GM10266 (cell line): ENCODE data around the gene MEIKIN.
"Not testable (repeated sequence)": the region's sequence is repeated elsewhere in the genome, so short reads cannot be mapped to it uniquely, and the experiment has no call there.

Source experiments
- DNase-seq: peaks from one replicate; pipeline ENCODE4 v3.0.0; 2012; ENCODE audit errors: extremely low spot score
- TF ChIP-seq, protein P1 (sequence below): IDR thresholded peaks from 2 replicates; pipeline ENCODE4 v1.5.1; 2012; ENCODE audit warnings: mild to moderate bottlenecking, low read depth; ENCODE audit not compliant: control insufficient read depth, insufficient read depth; ENCODE audit errors: missing control alignments

Gene MEIKIN

DNA sequence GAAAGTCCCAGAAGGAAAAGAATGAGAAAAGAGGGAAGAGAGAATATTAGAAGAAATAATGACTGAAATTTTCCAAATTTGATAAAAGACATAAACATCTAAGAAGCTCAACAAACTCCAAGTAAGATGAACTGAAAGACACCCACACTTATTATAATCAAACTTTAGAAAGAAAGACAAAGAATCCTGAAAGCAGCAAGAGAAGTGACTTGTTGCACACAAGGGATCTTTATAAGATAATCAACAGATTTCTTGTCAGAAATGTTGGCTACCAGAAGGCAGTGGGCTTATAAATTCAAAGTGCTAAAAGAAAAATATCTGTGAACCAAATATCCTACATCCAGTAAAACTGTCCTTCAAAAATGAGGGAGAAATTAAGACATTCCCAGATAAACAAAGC, 99.6 kb downstream of the MEIKIN start:
- TF ChIP-seq, protein P1, sequence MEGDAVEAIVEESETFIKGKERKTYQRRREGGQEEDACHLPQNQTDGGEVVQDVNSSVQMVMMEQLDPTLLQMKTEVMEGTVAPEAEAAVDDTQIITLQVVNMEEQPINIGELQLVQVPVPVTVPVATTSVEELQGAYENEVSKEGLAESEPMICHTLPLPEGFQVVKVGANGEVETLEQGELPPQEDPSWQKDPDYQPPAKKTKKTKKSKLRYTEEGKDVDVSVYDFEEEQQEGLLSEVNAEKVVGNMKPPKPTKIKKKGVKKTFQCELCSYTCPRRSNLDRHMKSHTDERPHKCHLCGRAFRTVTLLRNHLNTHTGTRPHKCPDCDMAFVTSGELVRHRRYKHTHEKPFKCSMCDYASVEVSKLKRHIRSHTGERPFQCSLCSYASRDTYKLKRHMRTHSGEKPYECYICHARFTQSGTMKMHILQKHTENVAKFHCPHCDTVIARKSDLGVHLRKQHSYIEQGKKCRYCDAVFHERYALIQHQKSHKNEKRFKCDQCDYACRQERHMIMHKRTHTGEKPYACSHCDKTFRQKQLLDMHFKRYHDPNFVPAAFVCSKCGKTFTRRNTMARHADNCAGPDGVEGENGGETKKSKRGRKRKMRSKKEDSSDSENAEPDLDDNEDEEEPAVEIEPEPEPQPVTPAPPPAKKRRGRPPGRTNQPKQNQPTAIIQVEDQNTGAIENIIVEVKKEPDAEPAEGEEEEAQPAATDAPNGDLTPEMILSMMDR = no peak
- no peak for DNase-seq

GRCh38 chr5:131842971-131843370, 102.5 kb downstream of the MEIKIN start:
- DNase-seq = not testable (repeated sequence)

DNA sequence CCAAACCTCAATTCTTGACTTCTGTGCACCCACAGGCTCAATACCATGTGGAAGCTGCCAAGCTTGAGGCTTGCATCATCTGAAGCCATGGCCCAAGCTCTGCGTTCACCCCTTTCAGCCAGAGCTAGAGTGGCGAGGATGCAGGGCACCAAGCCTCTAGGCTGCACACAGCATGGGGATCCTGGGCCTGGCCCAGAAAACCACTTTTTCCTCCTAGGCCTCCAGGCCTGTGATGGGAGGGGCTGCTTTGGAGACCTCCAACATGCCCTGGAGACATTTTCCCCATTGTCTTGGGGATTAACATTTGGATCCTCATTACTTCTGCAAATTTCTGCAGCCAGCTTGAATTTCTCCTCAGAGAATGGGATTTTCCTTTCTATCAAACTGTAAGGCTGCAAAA, 112.8 kb downstream of the MEIKIN start:
- not testable (repeated sequence) for DNase-seq

GRCh38 chr5:131825404-131826013, 120.0 kb downstream of the MEIKIN start:
- no peak for DNase-seq
- TF ChIP-seq, protein P1 = no peak

GRCh38 chr5:131824631-131825030, 120.8 kb downstream of the MEIKIN start:
- no peak for DNase-seq
- TF ChIP-seq, protein P1 = no peak

GRCh38 chr5:131821221-131821620, 124.2 kb downstream of the MEIKIN start:
- DNase-seq = no peak
- TF ChIP-seq, protein P1 = no peak

DNA sequence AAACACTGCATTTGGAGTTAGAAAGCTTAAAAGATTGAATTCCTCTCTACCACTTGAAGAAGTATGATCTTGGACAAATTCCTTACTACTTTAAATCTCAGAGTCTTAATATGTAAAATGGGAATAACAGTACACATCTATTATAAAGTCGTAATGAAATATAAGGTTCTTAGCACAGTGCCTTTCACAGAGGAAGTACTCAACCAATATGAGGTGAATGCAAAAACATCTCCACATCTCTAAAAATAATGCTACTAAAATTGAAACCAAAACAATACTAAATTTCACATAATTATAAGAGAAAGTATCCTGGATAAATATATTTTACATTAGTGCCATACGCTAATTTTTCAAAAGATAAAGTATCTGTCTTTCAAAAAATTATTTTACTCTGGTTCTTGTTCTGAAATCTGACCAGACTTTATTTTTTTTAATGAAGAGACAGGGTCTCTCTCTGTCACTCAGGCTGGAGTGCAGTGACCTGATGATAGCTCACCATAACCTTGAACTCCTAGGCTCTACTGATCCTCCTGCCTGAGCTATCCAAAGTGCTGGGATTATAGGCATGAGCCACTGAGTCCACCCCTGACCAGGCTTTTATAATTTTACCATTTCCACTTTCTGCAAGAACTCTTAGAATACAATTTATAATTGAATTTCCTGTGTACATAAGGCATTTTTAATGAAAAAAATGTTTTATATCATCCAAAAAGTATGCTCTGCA, 127.3 kb downstream of the MEIKIN start:
- DNase-seq = no peak
- TF ChIP-seq, protein P1 = no peak

- DNase-seq = no peak
- TF ChIP-seq, protein P1 = no peak
Measured at GRCh38 chr5:131814990-131815389, 130.5 kb downstream of the MEIKIN start.
